B cell (primary cell): ENCODE data around the gene GPR137C.

ENCODE experiments used
- CTCF ChIP-seq: fragments of 200-600 bp; IDR thresholded peaks from one replicate; pipeline ENCODE4 v1.8.0; 2022; ENCODE audit warnings: antibody characterized with exemption, mild to moderate bottlenecking
- EZH2 ChIP-seq: IDR thresholded peaks from 2 replicates; pipeline ENCODE4 v1.6.1; 2012; ENCODE audit warnings: borderline replicate concordance, low read depth, mild to moderate bottlenecking, moderate library complexity, low read length; ENCODE audit not compliant: insufficient read depth, poor library complexity, severe bottlenecking

GRCh38 chr14:52550661-52551060 lies 2.0 kb upstream of the GPR137C start:
- TF ChIP-seq CTCF, result no peak
- TF ChIP-seq EZH2, result no peak
